NB4 (cell line): ENCODE data around the gene FBRS.
A peak's percentile ranks its signal among the peaks of the same experiment; 100 is the strongest.

Experiments used
- DNase-seq: peaks from one replicate; pipeline ENCODE4 v3.0.0; 2010; ENCODE audit warnings: low read depth
- H3K4me3 ChIP-seq: one replicate; pipeline ENCODE4 v1.5.1; 2011; ENCODE audit warnings: mild to moderate bottlenecking, low read depth, low read length, moderate library complexity
- CTCF ChIP-seq: IDR thresholded peaks from one replicate; pipeline ENCODE4 v1.5.1; 2012; ENCODE audit warnings: low read depth, low read length
- MAX ChIP-seq: IDR thresholded peaks from 2 replicates; pipeline ENCODE4 v1.6.1; 2011; ENCODE audit warnings: low read depth, low read length
- MYC ChIP-seq: IDR thresholded peaks from 2 replicates; pipeline ENCODE4 v1.6.1; 2011; ENCODE audit warnings: low read depth, low read length
- POLR2A ChIP-seq: IDR thresholded peaks from 2 replicates; pipeline ENCODE4 v1.6.1; 2011; ENCODE audit warnings: mild to moderate bottlenecking; ENCODE audit not compliant: insufficient read length; ENCODE audit errors: extremely low read depth

Gene FBRS

GRCh38 chr16:30656388-30656787, 1.8 kb upstream of the FBRS start:
- no peak for TF ChIP-seq MAX
- no peak for TF ChIP-seq MYC
- no peak for TF ChIP-seq POLR2A
- no peak for TF ChIP-seq CTCF
- no peak for DNase-seq
- no peak overlapping the region for H3K4me3 ChIP-seq

GRCh38 chr16:30656974-30657865, 1.0 kb upstream of the FBRS start:
- no peak for DNase-seq
- TF ChIP-seq CTCF: no peak
- no peak for TF ChIP-seq POLR2A
- TF ChIP-seq MAX: no peak
- no peak; the same call in 1 of the 2 replicates for TF ChIP-seq MYC

GRCh38 chr16:30658731-30659506, 688 bp downstream of the FBRS start:
- DNase-seq: peak; percentile 98
- TF ChIP-seq CTCF (no peak), MYC (peak; percentile 80), MAX (peak; percentile 59; the same call in 1 of the 2 replicates)

More at GRCh38 chr16:30656974-30657865, 1.0 kb upstream of the FBRS start:
- H3K4me3 ChIP-seq: peak overlapping the region; percentile 69

GRCh38 chr16:30659507-30660423, 1.5 kb downstream of the FBRS start:
- DNase-seq: peak; percentile 50
- TF ChIP-seq CTCF (no peak), MAX (no peak), POLR2A (no peak), MYC (no peak)
- peak overlapping the region; percentile 86 for H3K4me3 ChIP-seq

More at GRCh38 chr16:30658731-30659506, 688 bp downstream of the FBRS start:
- peak overlapping the region; percentile 86 for H3K4me3 ChIP-seq
